ENCODE measurements around the gene IQSEC1.

Gene IQSEC1

DNA sequence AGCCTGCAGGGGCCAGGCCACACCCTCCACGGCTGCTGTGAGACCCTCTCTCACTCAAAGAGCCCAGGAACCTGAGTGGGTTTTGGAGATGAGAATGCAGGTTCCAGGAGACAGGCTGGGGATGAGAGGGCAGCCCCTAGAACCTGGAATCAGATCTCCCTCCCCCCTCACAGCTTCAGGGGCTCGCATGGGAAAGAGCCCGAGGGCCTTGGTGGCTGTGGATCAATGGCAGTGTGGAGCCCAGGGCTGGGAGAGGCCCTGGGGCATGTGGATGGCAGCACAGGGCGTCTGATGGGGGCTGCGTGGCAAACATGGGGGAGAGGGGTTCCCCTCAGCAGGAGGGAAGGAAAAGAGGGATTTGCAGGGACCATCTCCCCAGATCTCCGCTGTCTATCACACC lies 119.0 kb downstream of the IQSEC1 start:
- TF ChIP-seq, protein P1, sequence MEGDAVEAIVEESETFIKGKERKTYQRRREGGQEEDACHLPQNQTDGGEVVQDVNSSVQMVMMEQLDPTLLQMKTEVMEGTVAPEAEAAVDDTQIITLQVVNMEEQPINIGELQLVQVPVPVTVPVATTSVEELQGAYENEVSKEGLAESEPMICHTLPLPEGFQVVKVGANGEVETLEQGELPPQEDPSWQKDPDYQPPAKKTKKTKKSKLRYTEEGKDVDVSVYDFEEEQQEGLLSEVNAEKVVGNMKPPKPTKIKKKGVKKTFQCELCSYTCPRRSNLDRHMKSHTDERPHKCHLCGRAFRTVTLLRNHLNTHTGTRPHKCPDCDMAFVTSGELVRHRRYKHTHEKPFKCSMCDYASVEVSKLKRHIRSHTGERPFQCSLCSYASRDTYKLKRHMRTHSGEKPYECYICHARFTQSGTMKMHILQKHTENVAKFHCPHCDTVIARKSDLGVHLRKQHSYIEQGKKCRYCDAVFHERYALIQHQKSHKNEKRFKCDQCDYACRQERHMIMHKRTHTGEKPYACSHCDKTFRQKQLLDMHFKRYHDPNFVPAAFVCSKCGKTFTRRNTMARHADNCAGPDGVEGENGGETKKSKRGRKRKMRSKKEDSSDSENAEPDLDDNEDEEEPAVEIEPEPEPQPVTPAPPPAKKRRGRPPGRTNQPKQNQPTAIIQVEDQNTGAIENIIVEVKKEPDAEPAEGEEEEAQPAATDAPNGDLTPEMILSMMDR (IDR thresholded peaks at IDR 0.05; ENCODE audit: insufficient read depth, low read depth, low read length, missing control alignments) = no peak
- H3K4me3 ChIP-seq (ENCODE audit: low read depth, low read length) = no peak overlapping the region
- no peak for DNase-seq (ENCODE audit: low read depth)

DNA sequence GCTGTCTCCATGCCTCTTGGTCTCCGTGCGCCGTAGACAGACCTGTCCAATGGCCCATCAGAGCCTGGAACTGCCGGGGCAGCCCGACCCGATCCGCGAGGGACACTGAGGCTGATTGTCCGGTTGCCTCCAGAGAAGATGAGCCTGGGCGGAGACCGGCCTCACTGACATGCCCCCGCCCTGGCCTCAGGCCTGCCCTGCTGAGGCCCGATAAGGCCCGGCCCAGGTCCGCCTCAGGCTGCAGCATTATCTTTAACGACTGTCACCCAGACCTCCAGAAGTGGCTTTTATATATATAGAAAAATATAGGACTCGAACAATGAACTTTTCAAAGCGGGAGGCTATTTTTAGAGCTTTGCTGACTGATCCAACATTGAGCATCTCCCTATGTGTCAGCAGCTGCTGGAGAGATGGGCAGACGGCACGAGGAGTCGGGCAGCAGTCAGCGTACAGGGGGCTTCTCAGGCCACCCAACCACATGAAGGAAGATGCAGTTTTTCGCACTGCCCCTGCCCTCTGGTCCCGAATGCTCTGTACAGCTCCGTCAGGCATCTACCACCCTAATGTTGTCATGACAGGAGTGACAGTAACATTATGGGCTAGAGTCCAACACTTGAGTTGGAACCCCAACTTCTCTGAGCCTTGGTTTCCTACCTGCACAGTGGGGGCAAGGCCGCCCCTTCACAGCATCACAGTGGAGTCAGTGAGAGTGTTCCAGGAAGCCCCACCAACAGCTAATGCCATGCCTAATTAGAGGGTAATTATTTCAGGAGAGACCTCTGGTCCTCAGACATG lies 119.8 kb downstream of the IQSEC1 start:
- TF ChIP-seq, protein P1 (IDR thresholded peaks at IDR 0.05; ENCODE audit: insufficient read depth, low read depth, low read length, missing control alignments) = no peak
- H3K4me3 ChIP-seq (ENCODE audit: low read depth, low read length) = no peak overlapping the region
- DNase-seq (ENCODE audit: low read depth) = no peak

DNA sequence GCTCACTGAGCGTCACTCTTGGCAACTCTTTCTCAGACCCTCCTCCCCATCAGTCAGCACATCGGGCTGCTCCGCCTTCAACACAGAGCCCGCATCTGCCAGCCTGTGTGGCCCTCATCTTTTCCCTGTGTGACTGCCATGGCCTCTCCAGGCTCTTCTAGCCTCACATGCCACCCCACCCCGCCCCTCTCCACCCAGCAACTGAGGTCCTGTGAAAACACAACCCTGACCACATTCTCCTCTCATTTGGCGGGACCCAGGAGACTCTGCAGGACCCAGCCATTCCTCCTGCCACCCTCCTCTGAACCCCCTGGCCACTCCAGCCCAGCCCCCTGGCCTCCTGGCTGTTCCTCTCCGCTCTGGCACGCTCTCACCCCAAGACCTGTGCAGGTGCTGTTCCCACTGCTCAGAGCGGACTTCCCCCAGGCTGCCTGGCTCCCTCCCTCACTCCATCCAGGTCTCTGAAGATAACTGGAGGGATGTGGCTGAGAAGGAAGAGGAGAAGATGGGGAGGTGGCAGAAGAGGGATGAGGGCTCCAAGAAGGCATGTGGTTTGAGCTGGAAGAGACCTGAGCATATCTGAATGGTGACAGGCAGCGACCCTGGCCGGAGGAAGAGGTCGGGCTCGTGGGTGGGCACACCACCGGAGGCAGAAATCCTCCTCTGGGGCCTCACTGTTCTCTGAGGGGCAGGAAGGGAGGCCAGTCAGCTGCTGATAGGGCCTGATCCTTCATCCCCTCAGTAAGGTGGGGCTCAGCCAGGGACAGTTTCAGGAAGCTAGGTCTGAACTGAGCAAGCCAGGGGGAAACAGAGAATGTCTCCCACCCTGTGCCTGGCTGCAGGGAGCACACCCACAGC lies 120.7 kb downstream of the IQSEC1 start:
- no peak overlapping the region for H3K4me3 ChIP-seq (ENCODE audit: low read depth, low read length)
- DNase-seq (ENCODE audit: low read depth) = no peak
- TF ChIP-seq, protein P1 (IDR thresholded peaks at IDR 0.05; ENCODE audit: insufficient read depth, low read depth, low read length, missing control alignments) = no peak

DNA sequence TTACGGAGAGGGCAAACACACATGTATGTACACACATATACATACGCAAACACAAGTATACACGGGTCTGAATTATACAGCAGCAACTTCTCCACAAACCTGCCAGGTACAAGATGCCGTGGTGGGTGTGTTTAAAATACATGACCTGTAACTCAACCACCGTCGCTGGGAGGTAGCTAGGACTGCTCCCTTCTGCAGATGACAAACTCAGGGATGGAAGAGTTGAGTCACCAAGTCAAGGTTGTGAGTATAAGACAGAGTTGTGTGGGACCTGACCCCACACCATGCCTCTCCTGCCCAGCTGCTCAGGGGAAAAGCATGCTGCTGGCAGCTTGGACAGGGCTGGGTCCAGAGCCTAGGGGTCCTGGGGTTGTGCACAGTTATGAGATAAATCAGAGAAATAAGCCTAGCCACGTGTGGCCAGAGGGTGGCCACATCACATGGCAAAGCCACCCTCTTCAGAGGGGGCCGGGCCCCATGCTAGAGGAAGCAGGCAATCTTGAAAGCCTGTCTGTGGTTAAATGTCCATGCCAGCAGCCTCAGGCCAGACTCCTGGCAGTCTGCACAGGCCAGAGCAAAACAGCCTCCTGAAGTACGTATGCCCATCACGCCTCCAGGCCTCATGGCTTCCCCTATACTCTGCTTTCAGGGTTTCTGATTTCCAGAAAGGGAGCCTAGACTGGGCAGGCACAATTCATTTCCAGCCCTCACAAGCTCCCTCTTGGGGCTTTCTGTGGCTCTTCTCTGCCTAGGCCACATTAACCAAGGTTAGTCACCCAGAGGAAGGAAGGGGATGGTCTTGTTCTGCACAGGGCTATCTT lies 124.1 kb downstream of the IQSEC1 start:
- DNase-seq (ENCODE audit: low read depth) = peak; percentile 60
- H3K4me3 ChIP-seq (ENCODE audit: low read depth, low read length) = no peak overlapping the region
- TF ChIP-seq, protein P1 (IDR thresholded peaks at IDR 0.05; ENCODE audit: insufficient read depth, low read depth, low read length, missing control alignments) = peak; percentile 20

DNA sequence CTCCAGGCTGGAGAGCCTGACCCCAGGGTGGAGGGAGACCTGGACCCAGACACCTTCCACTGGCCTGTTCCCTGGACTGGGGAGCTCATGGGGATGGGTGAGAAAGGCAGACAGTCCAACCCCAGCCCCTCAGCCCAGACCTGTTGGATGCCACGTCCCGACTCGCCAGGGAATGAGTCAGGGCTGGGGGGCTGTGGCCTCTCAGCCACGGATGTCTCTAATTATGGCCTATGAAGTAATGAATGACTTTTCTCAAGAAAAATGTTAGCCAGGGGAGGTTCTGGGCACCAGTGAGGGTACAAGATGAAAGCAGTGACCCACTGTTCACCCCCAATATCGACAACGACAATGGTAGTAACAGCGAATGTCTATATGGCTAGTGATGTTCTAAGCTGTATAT lies 124.9 kb downstream of the IQSEC1 start:
- TF ChIP-seq, protein P1 (IDR thresholded peaks at IDR 0.05; ENCODE audit: insufficient read depth, low read depth, low read length, missing control alignments) = no peak
- no peak overlapping the region for H3K4me3 ChIP-seq (ENCODE audit: low read depth, low read length)
- DNase-seq (ENCODE audit: low read depth) = no peak

DNA sequence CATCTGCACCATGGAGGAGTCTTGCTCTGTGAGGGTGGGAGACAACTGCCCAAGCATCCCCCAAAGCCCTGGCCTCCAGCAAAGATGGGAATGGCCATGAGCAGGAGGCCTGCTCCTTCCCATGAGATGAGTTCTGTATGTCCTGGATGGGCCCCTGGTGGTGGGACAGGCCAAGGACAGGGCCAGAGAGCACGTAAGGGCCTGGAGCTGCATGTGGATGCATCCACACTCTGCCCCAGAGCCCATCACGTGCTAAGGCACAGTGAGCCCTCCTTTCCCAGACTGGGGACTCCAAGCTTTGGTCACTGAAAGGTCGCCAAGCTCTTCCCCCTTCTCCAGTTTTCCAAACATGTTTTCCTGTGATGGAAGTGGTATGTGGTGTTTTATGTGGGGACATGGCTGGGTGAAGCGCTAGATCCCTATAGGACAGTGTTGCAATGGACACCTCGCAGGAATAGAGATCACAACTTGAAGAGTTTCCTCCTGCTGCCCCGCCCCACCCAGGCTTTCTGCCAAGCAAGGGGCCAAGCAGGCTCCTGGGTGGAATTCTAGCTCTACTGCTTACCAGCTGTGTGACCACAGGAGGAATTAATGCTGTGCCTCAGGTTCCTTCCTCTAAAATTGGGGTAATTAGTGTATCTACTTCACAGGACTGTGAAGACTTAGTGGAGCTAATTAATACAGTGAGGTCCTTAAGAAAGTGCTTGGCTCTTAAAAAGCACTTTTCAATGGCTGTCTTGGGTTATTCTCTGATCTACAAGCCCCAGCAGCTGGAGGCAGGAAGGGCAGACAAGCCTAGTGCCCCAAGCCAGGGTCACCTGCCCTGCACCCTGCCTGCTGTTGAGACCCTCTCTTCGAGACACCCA lies 125.5 kb downstream of the IQSEC1 start:
- TF ChIP-seq, protein P1 (IDR thresholded peaks at IDR 0.05; ENCODE audit: insufficient read depth, low read depth, low read length, missing control alignments) = peak; percentile 4
- no peak for DNase-seq (ENCODE audit: low read depth)
- no peak overlapping the region for H3K4me3 ChIP-seq (ENCODE audit: low read depth, low read length)

Data from GM12865 (cell line).